Neural cell (in vitro differentiated cells): ENCODE measurements around the gene STUB1. TPM values are rescaled to one million over a fixed set of nuclear protein-coding genes. Genes with fewer than 3 reads are reported as not detected.

Source experiments
- H2AFZ ChIP-seq: fragments of 200-600, 300-800 bp; sonication (generic), shearing (Covaris generic); 2 replicates; pipeline ENCODE4 v1.6.0; 2014; ENCODE audit warnings: low read depth, mild to moderate bottlenecking, antibody characterized with exemption, low read length, moderate library complexity
- H3F3A ChIP-seq: fragments of 200-600 bp; shearing (Covaris generic); 2 replicates; pipeline ENCODE4 v1.6.1; 2016; ENCODE audit warnings: mild to moderate bottlenecking, moderate library complexity, mixed read lengths, antibody characterized with exemption, low read length; ENCODE audit not compliant: insufficient read depth, poor library complexity, severe bottlenecking
- H3K27ac ChIP-seq: fragments of 200-600, 300-800 bp; sonication (generic), shearing (Covaris generic); 2 replicates; pipeline ENCODE4 v1.5.1; 2014; ENCODE audit warnings: mild to moderate bottlenecking, low read length, moderate library complexity
- H3K27me3 ChIP-seq: fragments of 300-800, 200-600 bp; sonication (generic), shearing (Covaris generic); 2 replicates; pipeline ENCODE4 v1.6.0; 2014; ENCODE audit warnings: mild to moderate bottlenecking, low read depth, low read length, moderate library complexity; ENCODE audit not compliant: insufficient read depth
- H3K36me3 ChIP-seq: fragments of 300-800, 200-600 bp; sonication (generic), shearing (Covaris generic); 2 replicates; pipeline ENCODE4 v1.5.1; 2014; ENCODE audit warnings: mild to moderate bottlenecking, antibody characterized with exemption, low read length, moderate library complexity; ENCODE audit not compliant: insufficient read depth
- H3K4me2 ChIP-seq: fragments of 300-800, 200-600 bp; sonication (generic), shearing (Covaris generic); 2 replicates; pipeline ENCODE4 v1.6.0; 2014; ENCODE audit warnings: mild to moderate bottlenecking, low read length
- H3K4me3 ChIP-seq: fragments of 300-800, 200-600 bp; sonication (generic), shearing (Covaris generic); 2 replicates; pipeline ENCODE4 v1.5.1; 2014; ENCODE audit warnings: mild to moderate bottlenecking, low read length, moderate library complexity
- H3K79me2 ChIP-seq: fragments of 200-600 bp; shearing (Covaris generic); replicated peaks from 2 replicates; pipeline ENCODE4 v1.6.0; 2014; ENCODE audit warnings: mild to moderate bottlenecking, low read length, moderate library complexity; ENCODE audit not compliant: insufficient read depth
- H3K9ac ChIP-seq: fragments of 300-800, 200-600 bp; sonication (generic), shearing (Covaris generic); 2 replicates; pipeline ENCODE4 v1.6.1; 2016; ENCODE audit warnings: mild to moderate bottlenecking, low read length, mixed read lengths
- H3K9me2 ChIP-seq: fragments of 200-600 bp; shearing (Covaris generic); 2 replicates; pipeline ENCODE4 v1.6.1; 2016; ENCODE audit warnings: mild to moderate bottlenecking, low read length, mixed read lengths; ENCODE audit not compliant: insufficient read depth
- H3K9me3 ChIP-seq: fragments of 200-600, 300-800 bp; sonication (generic), shearing (Covaris generic); 2 replicates; pipeline ENCODE4 v1.6.1; 2016; ENCODE audit warnings: mild to moderate bottlenecking, mixed run types, low read length, moderate library complexity, mixed read lengths
- H4K20me1 ChIP-seq: fragments of 200-600 bp; shearing (Covaris generic); 2 replicates; pipeline ENCODE4 v1.6.1; 2016; ENCODE audit warnings: mild to moderate bottlenecking, mixed run types; ENCODE audit not compliant: insufficient read depth
- CTCF ChIP-seq: fragments of 450-650 bp; IDR thresholded peaks from 2 replicates; pipeline ENCODE4 v1.5.1; 2014; ENCODE audit warnings: antibody characterized with exemption, mild to moderate bottlenecking, moderate library complexity; ENCODE audit not compliant: poor library complexity, severe bottlenecking
- EP300 ChIP-seq: fragments of 450-650 bp; conservative IDR thresholded peaks from 2 replicates; pipeline ENCODE4 v1.6.1; 2014; ENCODE audit warnings: antibody characterized with exemption, mild to moderate bottlenecking, moderate library complexity; ENCODE audit not compliant: poor library complexity, severe bottlenecking
- EZH2 ChIP-seq: fragments of 200-600, 300-800 bp; shearing (Covaris generic), sonication (generic); IDR thresholded peaks from 2 replicates; pipeline ENCODE4 v1.6.1; 2014; ENCODE audit warnings: antibody characterized with exemption, low read length, borderline replicate concordance, mild to moderate bottlenecking; ENCODE audit not compliant: insufficient read depth, poor library complexity, severe bottlenecking
- MXI1 ChIP-seq: fragments of 450-650 bp; conservative IDR thresholded peaks from 2 replicates; pipeline ENCODE4 v1.6.1; 2014; ENCODE audit warnings: antibody characterized with exemption, mild to moderate bottlenecking; ENCODE audit not compliant: poor library complexity, severe bottlenecking
- POLR2AphosphoS5 ChIP-seq: IDR thresholded peaks from 2 replicates; pipeline ENCODE4 v1.6.1; 2012
- RAD21 ChIP-seq: fragments of 450-650 bp; conservative IDR thresholded peaks from 2 replicates; pipeline ENCODE4 v1.6.1; 2014; ENCODE audit warnings: antibody characterized with exemption, mild to moderate bottlenecking, moderate library complexity
- SMC3 ChIP-seq: fragments of 450-650 bp; conservative IDR thresholded peaks from 2 replicates; pipeline ENCODE4 v1.6.1; 2014; ENCODE audit warnings: antibody characterized with exemption, mild to moderate bottlenecking, moderate library complexity; ENCODE audit not compliant: poor library complexity
- TAF1 ChIP-seq: IDR thresholded peaks from 2 replicates; pipeline ENCODE4 v1.6.1; 2012; ENCODE audit warnings: low read depth
- polyA plus RNA-seq: library from polyadenylated mRNA; depleted of rRNA; stranded (reverse); fragments of >200 nt; gene quantifications from 2 replicates; pipeline ENCODE4 v1.2.3, GENCODE V29; 2014
- TF ChIP-seq, protein P1 (sequence below): IDR thresholded peaks from 2 replicates; pipeline ENCODE4 v1.6.1; 2012; ENCODE audit warnings: borderline replicate concordance

The STUB1 gene
- polyA plus RNA-seq, 1 donor from 2014 or later, result 120 TPM

DNA sequence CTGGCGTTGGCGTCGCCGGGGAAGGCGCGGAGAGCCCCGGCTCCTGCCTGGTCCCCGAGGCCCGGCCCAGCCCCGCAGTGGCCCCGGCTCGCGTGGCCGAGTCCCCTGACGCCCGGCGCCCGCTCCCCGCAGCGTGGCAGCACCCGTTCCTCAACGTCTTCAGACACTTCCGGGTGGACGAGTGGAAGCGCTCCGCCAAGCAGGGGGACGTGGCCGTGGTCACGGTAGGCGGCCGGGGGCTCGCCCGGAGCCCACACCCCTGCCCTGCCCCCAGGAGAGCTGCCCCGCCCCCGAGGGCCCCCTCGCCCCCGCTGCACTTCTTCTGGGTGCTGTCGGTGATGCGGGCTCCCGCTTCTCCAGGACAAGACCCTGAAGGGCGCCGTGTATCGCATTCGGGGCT is 30.6 kb upstream of the STUB1 start:
- no peaks in the 10 kb centered on the region for H4K20me1 ChIP-seq
- H3F3A ChIP-seq, result no peaks in the 10 kb centered on the region
- no peaks in the 10 kb centered on the region for H3K36me3 ChIP-seq
- H2AFZ ChIP-seq, result no peak overlapping the region
- H3K4me2 ChIP-seq, result no peak overlapping the region
- H3K4me3 ChIP-seq, result peak overlapping the region; percentile 91
- H3K79me2 ChIP-seq, result no peaks in the 10 kb centered on the region
- H3K9me3 ChIP-seq, result no peaks in the 10 kb centered on the region
- H3K9me2 ChIP-seq, result no peaks in the 10 kb centered on the region
- peak overlapping the region; percentile 89 for H3K9ac ChIP-seq
- TF ChIP-seq MXI1 (no peak), EP300 (no peak), RAD21 (no peak), TAF1 (no peak)
- TF ChIP-seq, protein P1, sequence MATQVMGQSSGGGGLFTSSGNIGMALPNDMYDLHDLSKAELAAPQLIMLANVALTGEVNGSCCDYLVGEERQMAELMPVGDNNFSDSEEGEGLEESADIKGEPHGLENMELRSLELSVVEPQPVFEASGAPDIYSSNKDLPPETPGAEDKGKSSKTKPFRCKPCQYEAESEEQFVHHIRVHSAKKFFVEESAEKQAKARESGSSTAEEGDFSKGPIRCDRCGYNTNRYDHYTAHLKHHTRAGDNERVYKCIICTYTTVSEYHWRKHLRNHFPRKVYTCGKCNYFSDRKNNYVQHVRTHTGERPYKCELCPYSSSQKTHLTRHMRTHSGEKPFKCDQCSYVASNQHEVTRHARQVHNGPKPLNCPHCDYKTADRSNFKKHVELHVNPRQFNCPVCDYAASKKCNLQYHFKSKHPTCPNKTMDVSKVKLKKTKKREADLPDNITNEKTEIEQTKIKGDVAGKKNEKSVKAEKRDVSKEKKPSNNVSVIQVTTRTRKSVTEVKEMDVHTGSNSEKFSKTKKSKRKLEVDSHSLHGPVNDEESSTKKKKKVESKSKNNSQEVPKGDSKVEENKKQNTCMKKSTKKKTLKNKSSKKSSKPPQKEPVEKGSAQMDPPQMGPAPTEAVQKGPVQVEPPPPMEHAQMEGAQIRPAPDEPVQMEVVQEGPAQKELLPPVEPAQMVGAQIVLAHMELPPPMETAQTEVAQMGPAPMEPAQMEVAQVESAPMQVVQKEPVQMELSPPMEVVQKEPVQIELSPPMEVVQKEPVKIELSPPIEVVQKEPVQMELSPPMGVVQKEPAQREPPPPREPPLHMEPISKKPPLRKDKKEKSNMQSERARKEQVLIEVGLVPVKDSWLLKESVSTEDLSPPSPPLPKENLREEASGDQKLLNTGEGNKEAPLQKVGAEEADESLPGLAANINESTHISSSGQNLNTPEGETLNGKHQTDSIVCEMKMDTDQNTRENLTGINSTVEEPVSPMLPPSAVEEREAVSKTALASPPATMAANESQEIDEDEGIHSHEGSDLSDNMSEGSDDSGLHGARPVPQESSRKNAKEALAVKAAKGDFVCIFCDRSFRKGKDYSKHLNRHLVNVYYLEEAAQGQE, result no peak
- no peak overlapping the region for H3K27ac ChIP-seq
- H3K27me3 ChIP-seq, result no peaks in the 10 kb centered on the region

- Histone ChIP-seq H3K4me2 (no peak overlapping the region), H3K36me3 (no peaks in the 10 kb centered on the region), H3K27me3 (no peaks in the 10 kb centered on the region), H3K27ac (no peak overlapping the region), H3K9me2 (no peaks in the 10 kb centered on the region), H4K20me1 (no peaks in the 10 kb centered on the region), H3K79me2 (no peaks in the 10 kb centered on the region), H2AFZ (no peak overlapping the region), H3F3A (no peaks in the 10 kb centered on the region), H3K9me3 (no peaks in the 10 kb centered on the region), H3K9ac (no peak overlapping the region), H3K4me3 (no peak overlapping the region)
- no peak for TF ChIP-seq POLR2AphosphoS5
- no peak for TF ChIP-seq MXI1
- no peak for TF ChIP-seq SMC3
- TF ChIP-seq, protein P1, result no peak
- TF ChIP-seq RAD21, result no peak
- no peak for TF ChIP-seq CTCF
- TF ChIP-seq EZH2, result no peak
- no peak for TF ChIP-seq EP300
- TF ChIP-seq TAF1, result no peak
Measured at GRCh38 chr16:651844-652243, 28.4 kb upstream of the STUB1 start.
